Measurements from ENCODE around the gene NELFB.

The NELFB gene

DNA sequence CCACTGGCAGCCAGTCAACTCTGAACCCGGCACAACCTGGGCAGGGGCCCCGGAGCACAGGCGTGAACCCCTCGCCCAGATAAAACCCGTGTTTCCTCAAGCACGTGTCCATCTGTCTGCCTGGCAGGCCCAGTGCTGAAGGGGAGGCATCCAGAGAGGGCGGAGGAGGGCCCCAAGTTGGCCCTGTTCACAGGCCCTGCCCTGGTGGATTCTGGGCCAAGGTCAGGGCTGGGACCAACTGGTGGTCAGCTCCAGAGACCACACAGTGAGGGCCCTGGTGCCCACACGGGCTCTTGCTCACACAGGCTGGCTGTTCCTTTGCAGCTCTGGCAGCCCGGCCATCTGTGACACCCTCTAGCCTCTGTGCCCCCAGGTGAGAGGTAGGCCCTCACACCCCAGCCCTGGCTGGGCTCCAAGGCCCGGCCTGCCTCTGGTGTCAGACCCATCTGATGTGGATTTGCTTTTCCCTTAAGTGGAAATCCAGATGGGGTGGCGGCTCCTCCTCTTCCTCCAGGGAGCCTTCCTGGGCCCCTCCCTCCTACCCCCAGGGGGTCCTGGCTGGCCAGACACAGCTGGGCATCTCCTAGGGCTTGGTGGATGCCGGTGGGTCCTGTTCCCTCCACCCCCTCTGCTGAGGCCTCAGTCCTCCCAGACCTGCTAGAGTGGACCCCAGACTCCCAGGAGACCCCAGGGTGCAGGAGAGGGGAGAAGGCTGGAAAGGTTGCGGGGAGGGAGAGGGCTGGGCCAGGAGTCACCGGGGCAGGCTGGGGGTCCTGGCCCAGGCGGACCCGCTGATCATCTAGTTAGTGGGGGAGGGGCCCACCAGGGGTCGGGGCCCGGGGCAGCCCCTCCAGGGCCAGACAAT lies 4.6 kb upstream of the NELFB start:
- TF ChIP-seq, protein P1, sequence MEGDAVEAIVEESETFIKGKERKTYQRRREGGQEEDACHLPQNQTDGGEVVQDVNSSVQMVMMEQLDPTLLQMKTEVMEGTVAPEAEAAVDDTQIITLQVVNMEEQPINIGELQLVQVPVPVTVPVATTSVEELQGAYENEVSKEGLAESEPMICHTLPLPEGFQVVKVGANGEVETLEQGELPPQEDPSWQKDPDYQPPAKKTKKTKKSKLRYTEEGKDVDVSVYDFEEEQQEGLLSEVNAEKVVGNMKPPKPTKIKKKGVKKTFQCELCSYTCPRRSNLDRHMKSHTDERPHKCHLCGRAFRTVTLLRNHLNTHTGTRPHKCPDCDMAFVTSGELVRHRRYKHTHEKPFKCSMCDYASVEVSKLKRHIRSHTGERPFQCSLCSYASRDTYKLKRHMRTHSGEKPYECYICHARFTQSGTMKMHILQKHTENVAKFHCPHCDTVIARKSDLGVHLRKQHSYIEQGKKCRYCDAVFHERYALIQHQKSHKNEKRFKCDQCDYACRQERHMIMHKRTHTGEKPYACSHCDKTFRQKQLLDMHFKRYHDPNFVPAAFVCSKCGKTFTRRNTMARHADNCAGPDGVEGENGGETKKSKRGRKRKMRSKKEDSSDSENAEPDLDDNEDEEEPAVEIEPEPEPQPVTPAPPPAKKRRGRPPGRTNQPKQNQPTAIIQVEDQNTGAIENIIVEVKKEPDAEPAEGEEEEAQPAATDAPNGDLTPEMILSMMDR (conservative IDR thresholded peaks at IDR 0.05; ENCODE audit: low read depth, low read length), result no peak
- no peak for DNase-seq (ENCODE audit: low read depth)
- H3K4me3 ChIP-seq (ENCODE audit: low read length), result no peak overlapping the region

DNA sequence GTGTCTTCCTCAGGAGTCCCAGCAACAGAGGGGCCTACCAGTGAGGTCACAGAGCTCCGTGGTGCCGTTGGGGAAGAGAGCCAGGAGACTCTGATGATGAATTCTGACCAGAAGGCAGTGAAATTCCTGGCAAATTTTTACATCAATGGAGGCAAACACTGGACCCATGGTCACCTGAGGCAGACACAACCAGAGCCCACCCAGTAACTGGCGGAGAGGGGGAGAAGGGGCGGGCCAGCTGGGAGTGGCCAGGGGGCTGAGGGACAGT lies 4.0 kb upstream of the NELFB start, which contains the start of gene STPG3:
TSS of gene STPG3 (plus strand) at position 93 of the 268 bp plus-strand sequence. CDS start at position 94, 1 bp downstream.
- no peak for DNase-seq (ENCODE audit: low read depth)
- no peak within 1 kb of the TSS for H3K4me3 ChIP-seq (ENCODE audit: low read length)
- TF ChIP-seq, protein P1 (conservative IDR thresholded peaks at IDR 0.05; ENCODE audit: low read depth, low read length), result no peak

DNA sequence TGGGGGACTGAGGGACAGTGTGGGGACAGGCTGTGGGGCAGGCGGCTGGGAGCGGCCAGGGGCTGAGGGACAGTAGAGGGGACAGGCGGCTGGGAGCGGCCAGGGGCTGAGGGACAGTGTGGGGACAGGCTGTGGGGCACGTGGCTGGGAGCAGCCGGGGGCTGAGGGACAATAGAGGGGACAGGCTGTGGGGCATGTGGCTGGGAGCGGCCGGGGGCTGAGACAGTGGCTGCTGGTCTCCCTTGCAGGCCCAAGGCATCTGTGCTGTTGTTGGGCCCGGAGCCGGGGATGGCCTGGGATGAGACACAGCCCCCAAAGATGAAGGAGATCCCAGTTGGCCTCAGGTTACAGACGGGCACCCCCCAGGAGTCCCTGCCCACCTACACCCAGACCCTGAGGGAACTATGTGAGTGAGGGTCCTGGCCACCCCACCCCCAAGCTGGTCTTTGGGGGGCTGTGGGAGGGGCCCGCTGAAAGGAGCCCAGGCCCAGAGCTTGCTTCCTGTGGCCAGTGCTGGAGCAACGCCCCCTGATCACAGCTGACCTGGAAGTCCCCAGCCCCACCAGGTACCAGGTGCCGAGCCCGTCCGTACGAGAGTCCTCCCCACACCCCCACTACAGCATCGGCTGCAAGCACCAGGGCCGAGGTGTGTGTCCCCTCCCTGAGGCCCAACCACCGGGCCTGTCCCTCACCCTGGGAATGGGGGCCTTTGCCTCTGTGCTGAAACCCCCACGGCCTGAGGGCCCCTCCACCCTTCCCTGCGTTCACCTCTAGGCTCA lies 3.4 kb upstream of the NELFB start:
- DNase-seq (ENCODE audit: low read depth), result no peak
- H3K4me3 ChIP-seq (ENCODE audit: low read length), result no peak overlapping the region

DNA sequence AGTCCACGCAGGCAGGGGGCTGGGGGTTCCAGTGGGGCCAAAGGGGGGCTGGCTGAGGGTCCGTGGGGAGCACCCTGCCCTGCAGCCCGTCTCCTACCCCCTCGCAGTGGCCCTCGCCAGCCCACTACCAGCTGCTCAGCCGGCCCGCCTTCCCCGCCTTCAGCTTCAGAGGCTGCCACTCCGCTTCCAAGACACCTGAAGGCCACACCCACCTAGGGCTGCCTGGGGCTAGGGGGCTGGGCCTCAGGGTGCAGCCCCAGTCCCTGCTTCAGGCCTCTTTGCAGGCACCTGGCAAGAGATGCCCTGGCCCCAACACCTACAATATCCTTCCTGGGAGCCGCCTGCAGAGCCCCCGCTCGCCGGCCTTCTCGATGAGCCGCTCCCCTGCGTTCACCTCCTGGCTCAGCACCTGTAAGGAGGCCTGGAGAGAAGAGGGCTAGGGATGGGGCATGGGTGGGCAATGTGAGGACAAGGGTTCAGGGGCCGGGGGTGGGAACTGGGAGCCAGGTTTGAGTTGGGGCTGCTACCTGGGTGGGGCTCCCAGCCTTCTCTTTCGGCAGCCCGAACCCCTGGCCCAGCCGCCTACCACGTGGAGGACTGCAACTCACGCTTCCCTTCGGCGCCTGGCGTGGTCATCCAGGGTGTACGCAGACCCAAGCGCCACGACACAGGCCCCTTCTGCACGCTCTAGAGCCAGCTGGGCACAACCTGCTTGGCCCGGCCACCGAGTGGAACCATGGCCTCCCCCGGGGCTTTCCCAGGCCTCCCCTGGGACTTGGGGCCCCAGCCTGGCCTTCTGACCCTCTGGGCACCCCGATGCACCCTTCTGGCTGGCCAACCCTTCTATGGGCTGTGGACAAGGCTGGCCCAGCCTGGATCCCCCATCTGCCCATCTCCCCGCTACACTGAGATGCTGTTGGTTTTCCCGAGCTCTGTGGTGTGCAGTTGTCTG lies 2.3 kb upstream of the NELFB start:
- no peak overlapping the region for H3K4me3 ChIP-seq (ENCODE audit: low read length)
- TF ChIP-seq, protein P1 (conservative IDR thresholded peaks at IDR 0.05; ENCODE audit: low read depth, low read length), result no peak
- DNase-seq (ENCODE audit: low read depth), result no peak

More for the DNA sequence above, 3.4 kb upstream of the NELFB start:
- TF ChIP-seq, protein P1 (conservative IDR thresholded peaks at IDR 0.05; ENCODE audit: low read depth, low read length), result no peak

DNA sequence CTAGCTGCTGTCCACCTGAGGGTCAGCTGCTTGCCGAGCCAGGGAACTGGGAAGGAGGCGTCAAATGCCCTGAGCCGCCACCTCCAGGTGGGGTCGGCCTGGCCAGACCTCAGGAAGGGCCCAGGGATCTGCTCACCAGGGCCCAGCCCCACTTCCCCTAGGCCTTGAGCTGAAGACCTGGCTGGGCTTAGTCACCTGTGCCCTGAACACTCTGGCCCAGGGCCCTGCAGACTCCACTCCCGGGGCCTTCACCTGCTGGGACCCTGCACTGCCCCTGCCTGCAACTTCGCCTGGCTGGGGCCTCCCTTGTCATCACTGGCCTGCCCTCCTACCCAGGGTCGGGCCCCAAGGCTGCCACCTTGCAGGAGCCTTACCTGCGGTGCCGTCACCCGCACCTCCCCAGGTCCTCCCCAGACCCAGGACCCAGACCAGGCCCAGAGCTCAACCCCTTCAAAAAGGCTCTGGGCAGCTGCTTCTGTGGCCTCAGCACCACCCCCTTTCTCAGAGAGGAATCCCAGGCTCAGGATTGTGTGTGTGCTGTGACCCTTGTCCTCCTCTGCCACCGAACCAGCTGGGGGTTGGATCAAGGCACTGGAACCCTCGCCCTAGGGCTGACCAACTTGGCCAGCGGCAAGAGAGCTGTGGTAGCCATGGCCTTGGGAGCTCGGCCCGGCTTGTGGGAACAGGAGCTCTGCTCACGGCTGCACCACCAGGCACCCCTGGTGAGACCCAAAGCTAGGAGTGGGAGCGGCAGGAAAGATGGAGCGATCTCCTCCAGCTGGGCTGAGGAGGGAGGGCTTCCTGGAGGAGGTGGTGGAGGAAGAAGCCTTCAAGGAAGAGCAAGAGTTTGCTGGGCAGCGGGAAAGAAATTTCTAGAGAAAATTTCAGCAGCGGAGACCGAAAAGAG lies 1.2 kb upstream of the NELFB start:
- peak overlapping the region; percentile 76 for H3K4me3 ChIP-seq (ENCODE audit: low read length)
- no peak for DNase-seq (ENCODE audit: low read depth)
- TF ChIP-seq, protein P1 (conservative IDR thresholded peaks at IDR 0.05; ENCODE audit: low read depth, low read length), result no peak
